ENCODE data around the gene FIGN. TPM values are rescaled to one million over a fixed set of nuclear protein-coding genes. Genes with fewer than 3 reads are reported as not detected.
A peak's percentile ranks its signal among the peaks of the same experiment; 100 is the strongest.

FIGN gene
- total RNA-seq, 4 donors from 2014 or later: 5.8 to 12.0 (median 11.1) TPM

DNA sequence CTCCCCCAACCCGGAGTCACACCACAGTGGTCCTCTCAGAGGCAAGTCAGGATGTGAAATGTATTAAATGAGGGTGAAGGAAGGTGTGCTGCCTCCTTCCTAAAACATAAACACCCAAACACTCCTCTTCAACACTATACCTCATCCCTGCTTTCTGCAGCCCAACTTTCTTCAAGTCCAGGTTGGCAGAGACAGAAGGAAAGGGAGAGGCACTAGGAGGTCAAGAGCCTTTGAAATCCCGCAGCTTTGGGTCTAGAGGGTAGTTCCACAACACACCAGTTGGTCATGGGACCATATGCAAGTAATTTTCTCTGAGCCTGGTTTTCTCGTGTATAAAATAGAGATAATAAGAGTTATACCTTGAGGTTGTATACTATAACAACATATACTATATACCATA lies 38.4 kb downstream of the FIGN start:
- H3K4me3 ChIP-seq: no peak overlapping the region
- no peaks in the 10 kb centered on the region for H3K27me3 ChIP-seq
- no peak overlapping the region for H3K27ac ChIP-seq (replicated peaks in 1 of 4)
- peaks cover 21 to 54% (median 33%) of the 10 kb centered on the region in 4 donors for H3K4me1 ChIP-seq
- H3K9me3 ChIP-seq: no peaks in the 10 kb centered on the region
- WGBS: 56% methylated on average over 3 of the region's 3 CpGs
- no peak for DNase-seq (ENCODE audit: extremely low spot score)
- H3K36me3 ChIP-seq: no peaks in the 10 kb centered on the region
- no peak for TF ChIP-seq EP300 (IDR thresholded peaks at IDR 0.05)
- TF ChIP-seq CTCF (IDR thresholded peaks at IDR 0.05): no peak
- TF ChIP-seq POLR2A (IDR thresholded peaks at IDR 0.05; ENCODE audit: low read depth): no peak
- TF ChIP-seq POLR2AphosphoS5 (IDR thresholded peaks at IDR 0.05): no peak
- intact Hi-C loops (cut with DNase I): no loop called here

GRCh38 chr2:163693484-163693883 lies 42.3 kb downstream of the FIGN start:
- intact Hi-C loops (cut with DNase I): no loop called here
- Histone ChIP-seq H3K4me1 (peaks cover 13 to 61% (median 38%) of the 10 kb centered on the region in 4 donors), H3K4me3 (no peak overlapping the region), H3K27me3 (no peaks in the 10 kb centered on the region), H3K27ac (replicated peaks in 1 of 4) (peak overlapping the region in 3 of 4 donors; percentile 58 to 73 (median 58)), H3K36me3 (no peaks in the 10 kb centered on the region), H3K9me3 (no peaks in the 10 kb centered on the region)
- WGBS: 93% methylated on average over 2 of the region's 2 CpGs
- no peak for TF ChIP-seq EP300 (IDR thresholded peaks at IDR 0.05)
- TF ChIP-seq POLR2AphosphoS5 (IDR thresholded peaks at IDR 0.05): no peak
- no peak for TF ChIP-seq POLR2A (IDR thresholded peaks at IDR 0.05; ENCODE audit: low read depth)
- TF ChIP-seq CTCF (IDR thresholded peaks at IDR 0.05): no peak
- DNase-seq (ENCODE audit: extremely low spot score): no peak

- TF ChIP-seq POLR2AphosphoS5 (IDR thresholded peaks at IDR 0.05): no peak
- TF ChIP-seq CTCF (IDR thresholded peaks at IDR 0.05): no peak
- no peak for TF ChIP-seq POLR2A (IDR thresholded peaks at IDR 0.05; ENCODE audit: low read depth)
- no peak for TF ChIP-seq EP300 (IDR thresholded peaks at IDR 0.05)
- H3K27me3 ChIP-seq: no peaks in the 10 kb centered on the region
- peaks cover 13 to 55% (median 33%) of the 10 kb centered on the region in 4 donors for H3K4me1 ChIP-seq
- intact Hi-C loops (cut with DNase I): no loop called here
- H3K36me3 ChIP-seq: no peaks in the 10 kb centered on the region
- WGBS: 61% methylated on average over 7 of the region's 7 CpGs
- peak overlapping the region; percentile 58 to 73 (median 62) for H3K27ac ChIP-seq (replicated peaks in 1 of 4)
- H3K4me3 ChIP-seq: no peak overlapping the region
- no peak for DNase-seq (ENCODE audit: extremely low spot score)
- H3K9me3 ChIP-seq: no peaks in the 10 kb centered on the region
Observed at GRCh38 chr2:163692611-163693482, 43.0 kb downstream of the FIGN start.

DNA sequence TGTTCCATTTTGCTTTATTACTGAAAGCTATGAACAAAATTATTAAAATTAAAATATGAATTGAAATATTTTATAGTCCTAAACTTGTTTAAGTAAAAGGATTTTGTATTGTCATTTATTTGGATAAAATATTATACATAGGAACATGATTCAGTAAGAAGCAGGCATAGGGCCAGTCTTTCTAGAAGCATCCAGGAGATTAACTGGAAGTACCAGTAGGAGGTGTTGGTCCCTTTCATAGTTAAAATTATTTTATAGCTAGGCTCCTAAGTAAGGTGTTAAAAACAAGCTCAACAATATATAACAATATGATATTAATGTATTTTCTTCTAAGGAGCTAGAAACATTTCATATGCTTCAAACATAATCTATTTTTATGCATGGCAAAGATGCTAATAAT lies 43.7 kb downstream of the FIGN start:
- Histone ChIP-seq H3K27ac (replicated peaks in 1 of 4) (peak overlapping the region; percentile 58 to 73 (median 62)), H3K27me3 (no peaks in the 10 kb centered on the region), H3K4me1 (peaks cover 14 to 56% (median 32%) of the 10 kb centered on the region in 4 donors), H3K9me3 (no peaks in the 10 kb centered on the region), H3K36me3 (no peaks in the 10 kb centered on the region), H3K4me3 (no peak overlapping the region)
- intact Hi-C loops (cut with DNase I): no loop called here
- no peak for DNase-seq (ENCODE audit: extremely low spot score)
- TF ChIP-seq CTCF (IDR thresholded peaks at IDR 0.05): peak in 1 of 3 experiments; percentile 21
- TF ChIP-seq POLR2A (IDR thresholded peaks at IDR 0.05; ENCODE audit: low read depth): no peak
